ENCODE measurements around the gene ITGB1. TPM values are rescaled to one million over a fixed set of nuclear protein-coding genes. Genes with fewer than 3 reads are reported as not detected.

Gene ITGB1
- total RNA-seq, 1 experiment from 2014 or later = 223 TPM

- Histone ChIP-seq H3K56ac (ENCODE audit: insufficient read length, low read depth, low read length) (no peak overlapping the region), H3K27me3 (ENCODE audit: insufficient read depth, low read length) (no peaks in the 10 kb centered on the region), H3K4ac (ENCODE audit: low read depth, low read length) (no peak overlapping the region), H2BK15ac (ENCODE audit: low read depth, low read length) (no peak overlapping the region), H4K20me1 (ENCODE audit: control insufficient read depth, insufficient read depth, insufficient read length) (no peaks in the 10 kb centered on the region), H3T11ph (ENCODE audit: low read length) (no peak overlapping the region), H3K23me2 (ENCODE audit: insufficient read length, low read depth, low read length, poor library complexity, severe bottlenecking) (peaks cover 5% of the 10 kb centered on the region), H3K9me3 (ENCODE audit: control insufficient read depth, low read depth, low read length) (no peaks in the 10 kb centered on the region), H4K5ac (ENCODE audit: insufficient read length, low read depth, low read length) (no peak overlapping the region), H3K23ac (ENCODE audit: insufficient read length, low read depth, low read length) (no peak overlapping the region), H3K18ac (ENCODE audit: insufficient read length, low read depth, low read length) (no peak overlapping the region), H2BK5ac (ENCODE audit: insufficient read length, low read length) (no peak overlapping the region), H3K4me1 (ENCODE audit: insufficient read depth, low read length) (peaks cover 6% of the 10 kb centered on the region; the same call in 1 of the 2 replicates), H4K91ac (ENCODE audit: insufficient read length, low read depth, low read length) (no peak overlapping the region), H3K14ac (ENCODE audit: insufficient read depth, low read length) (no peak overlapping the region), H3K27ac (ENCODE audit: insufficient read length, low read depth, low read length) (no peak overlapping the region), H3K4me2 (ENCODE audit: insufficient read depth, insufficient read length, low read length) (no peak overlapping the region), H2BK120ac (ENCODE audit: low read depth, low read length, poor library complexity, severe bottlenecking) (no peak overlapping the region), H3K79me2 (ENCODE audit: insufficient read depth, low read length) (peaks cover 62% of the 10 kb centered on the region; the same call in 1 of the 2 replicates), H2AK5ac (ENCODE audit: insufficient read length, low read length) (no peak overlapping the region), H2AFZ (ENCODE audit: low read length) (no peak overlapping the region), H3K79me1 (ENCODE audit: insufficient read depth, low read depth, low read length, poor library complexity, severe bottlenecking) (no peaks in the 10 kb centered on the region), H3K9ac (ENCODE audit: extremely low read depth, insufficient read length, low read length) (no peak overlapping the region), H2BK12ac (ENCODE audit: insufficient read length, low read depth, low read length) (no peak overlapping the region), H4K8ac (replicated peaks; ENCODE audit: insufficient read length, low read depth, low read length) (no peak overlapping the region), H2BK20ac (ENCODE audit: low read depth, low read length, poor library complexity, severe bottlenecking) (no peak overlapping the region)
- Mint-ChIP-seq H3K4me1 (peaks cover 65 to 69% of the 10 kb centered on the region in 2 experiments), H3K27me3 (ENCODE audit: low read depth) (no peaks in the 10 kb centered on the region; the same call in 1 of the 2 replicates), H3K27ac (peak overlapping the region in 1 of 3 experiments; percentile 26; a peak in 2 of 7 replicates), H3K9me3 (no peaks in the 10 kb centered on the region), H3K4me3 (no peak overlapping the region), H3K36me3 (ENCODE audit: insufficient read depth in 1 of 3, low read depth in 3 of 3) (peaks cover 2 to 11% (median 5%) of the 10 kb centered on the region in 3 experiments; a peak in 4 of 7 replicates)
- no CpG with 5 or more reads among the region's 3 CpGs for WGBS (ENCODE audit: extremely low coverage, insufficient read length, low lambda C conversion rate)
- DNase-seq = no peak
- TF ChIP-seq CTCF (conservative IDR thresholded peaks at IDR 0.05) = no peak
Measured at GRCh38 chr10:32948451-32948850, 9.6 kb downstream of the ITGB1 start.

Data from H9 (cell line).